Activated T-cell treated with anti-CD3 and anti-CD28 coated beads for 24 hours (primary cell): ENCODE measurements around the gene ARPC1B.
"Not testable (repeated sequence)": the region's sequence is repeated elsewhere in the genome, so short reads cannot be mapped to it uniquely, and the experiment has no call there.

ENCODE experiments used
- DNase-seq: peaks from one replicate; pipeline ENCODE4 v3.0.0-alpha.2; 2020; ENCODE audit warnings: low read depth

ARPC1B gene

DNA sequence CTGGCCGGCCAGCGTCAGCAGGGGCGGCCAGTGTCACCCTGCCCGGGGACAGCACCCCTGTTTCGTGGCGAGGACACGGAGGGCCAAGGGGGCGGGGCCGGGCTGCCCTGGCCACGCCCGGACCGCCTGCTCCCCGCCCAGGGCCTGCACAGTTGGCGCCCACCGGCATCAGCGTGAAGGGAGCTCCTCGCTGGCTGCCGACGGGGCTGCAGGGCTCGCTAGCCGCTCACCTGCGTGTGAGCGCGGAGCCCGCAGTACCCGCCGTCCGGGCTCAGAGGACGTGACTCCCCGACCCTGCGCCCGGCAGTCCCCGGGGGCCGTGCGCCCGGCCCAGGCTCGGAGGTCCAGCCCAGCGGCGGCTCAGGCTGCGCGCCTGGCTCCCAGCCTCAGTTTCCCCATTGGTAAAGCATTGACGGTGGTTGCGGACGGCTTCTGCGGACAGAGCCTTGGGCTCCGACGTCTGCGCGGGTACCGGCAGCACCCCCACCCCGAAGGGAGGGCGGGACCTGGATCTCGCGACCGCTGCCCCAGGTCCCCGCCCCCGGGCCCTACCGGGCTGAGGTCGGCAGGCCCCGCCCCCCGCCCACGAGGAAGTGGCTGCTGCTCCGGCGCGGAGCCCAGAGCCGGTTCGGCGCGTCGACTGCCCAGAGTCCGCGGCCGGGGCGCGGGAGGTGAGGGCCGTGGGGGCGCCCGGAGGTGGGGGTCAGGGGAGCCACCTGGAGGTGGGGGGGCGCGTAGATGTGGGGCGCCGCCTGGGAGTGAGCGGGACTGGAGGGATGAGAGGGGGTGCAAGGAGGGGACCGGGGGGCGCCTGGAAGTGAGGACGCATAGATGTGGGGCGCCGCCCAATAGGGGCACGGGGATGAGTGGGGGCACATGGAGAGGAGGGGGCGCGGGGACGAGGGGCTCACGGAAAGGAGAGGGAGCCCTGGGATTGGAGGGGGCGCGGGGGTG is at the start of gene ARPC1B:
TSS of gene ARPC1B (plus strand) at position 620 of the 954 bp plus-strand sequence. CDS start 10,985 bp downstream, outside the sequence.
- DNase-seq = peak; percentile 81

DNA sequence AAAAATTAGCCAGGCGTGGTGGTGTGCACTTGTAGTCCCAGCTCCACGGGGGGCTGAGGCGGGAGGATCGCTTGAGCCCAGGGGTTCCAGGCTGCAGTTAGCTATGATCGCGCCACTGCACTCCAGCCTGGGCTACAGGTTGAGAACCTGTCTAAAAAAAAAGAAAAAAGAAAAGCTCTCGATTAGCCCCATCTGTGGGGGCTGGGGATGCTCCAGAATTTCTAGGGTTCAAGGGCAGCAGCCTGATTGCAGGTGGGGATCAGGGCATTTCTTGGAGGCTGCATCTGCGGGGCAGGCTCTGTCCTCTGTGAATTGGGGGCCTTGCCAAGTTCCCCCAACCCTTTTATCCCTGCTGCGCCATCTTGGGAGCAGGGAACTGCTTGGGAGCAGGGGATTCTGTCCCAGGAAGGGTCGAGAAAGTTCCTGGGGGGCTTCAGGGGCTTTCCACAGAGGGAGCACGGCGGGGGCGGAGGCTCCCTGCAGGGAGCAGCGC is 49.5 kb upstream of the ARPC1B start:
- DNase-seq = no peak

DNA sequence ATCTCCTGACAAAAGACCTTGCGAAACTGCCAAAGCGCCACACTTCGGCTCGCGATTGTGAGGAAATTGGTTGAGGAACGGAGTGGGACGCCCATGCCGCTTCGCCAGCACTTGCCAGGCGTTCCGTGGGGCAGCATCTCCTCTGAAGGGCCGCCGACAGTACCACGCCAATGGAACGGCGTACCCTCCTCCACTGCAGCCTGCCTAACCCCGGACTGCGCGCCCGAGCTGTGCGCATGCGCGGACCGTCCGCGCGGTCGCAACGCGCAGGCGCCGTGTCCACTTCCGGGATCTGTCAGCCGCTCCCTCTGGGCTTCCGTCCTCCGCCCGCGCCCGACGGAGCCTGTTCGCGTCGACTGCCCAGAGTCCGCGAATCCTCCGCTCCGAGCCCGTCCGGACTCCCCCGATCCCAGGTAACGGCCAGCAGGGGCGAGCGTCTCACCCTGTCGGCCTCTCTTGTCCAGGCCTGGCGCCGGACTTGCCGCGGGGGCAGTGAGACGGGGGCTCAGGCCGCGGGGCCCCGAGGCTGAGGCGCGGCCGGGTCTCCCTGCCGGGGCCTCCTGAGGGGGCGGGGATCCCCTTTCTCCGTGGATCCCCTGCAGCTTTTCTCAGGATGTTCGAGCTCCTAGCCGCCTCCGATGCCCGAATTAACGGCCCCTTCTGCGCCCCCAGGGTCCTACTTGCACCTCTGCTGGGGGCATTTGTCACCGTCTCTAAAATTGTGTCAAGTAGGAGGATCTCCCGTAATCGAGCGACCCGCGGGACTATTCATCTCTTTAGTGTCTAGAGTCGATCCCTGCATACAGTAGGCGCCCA is 48.7 kb upstream of the ARPC1B start, which contains the start of gene ARPC1A:
TSS of gene ARPC1A (plus strand) at position 307 of the 816 bp plus-strand sequence. CDS start 7,456 bp downstream, outside the sequence.
- peak; percentile 90 for DNase-seq

DNA sequence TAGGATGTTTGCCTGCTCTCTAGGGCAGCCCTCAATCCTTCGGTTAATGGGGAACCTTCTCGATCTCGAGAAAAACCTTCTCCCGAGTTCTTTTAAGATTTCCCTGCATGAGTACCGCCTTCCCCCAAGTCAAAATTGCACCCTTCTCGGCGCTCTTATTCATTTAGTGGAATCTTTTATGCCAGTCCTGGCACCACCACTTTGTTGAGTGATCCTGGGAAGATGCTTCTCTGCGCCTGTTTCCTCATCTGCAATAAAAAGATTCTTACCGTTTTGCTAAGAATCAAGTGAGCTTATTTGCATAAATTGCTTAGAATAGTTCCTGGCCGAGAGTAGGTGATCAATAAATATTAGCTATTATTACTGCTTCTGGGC is 48.1 kb upstream of the ARPC1B start:
- DNase-seq = no peak

DNA sequence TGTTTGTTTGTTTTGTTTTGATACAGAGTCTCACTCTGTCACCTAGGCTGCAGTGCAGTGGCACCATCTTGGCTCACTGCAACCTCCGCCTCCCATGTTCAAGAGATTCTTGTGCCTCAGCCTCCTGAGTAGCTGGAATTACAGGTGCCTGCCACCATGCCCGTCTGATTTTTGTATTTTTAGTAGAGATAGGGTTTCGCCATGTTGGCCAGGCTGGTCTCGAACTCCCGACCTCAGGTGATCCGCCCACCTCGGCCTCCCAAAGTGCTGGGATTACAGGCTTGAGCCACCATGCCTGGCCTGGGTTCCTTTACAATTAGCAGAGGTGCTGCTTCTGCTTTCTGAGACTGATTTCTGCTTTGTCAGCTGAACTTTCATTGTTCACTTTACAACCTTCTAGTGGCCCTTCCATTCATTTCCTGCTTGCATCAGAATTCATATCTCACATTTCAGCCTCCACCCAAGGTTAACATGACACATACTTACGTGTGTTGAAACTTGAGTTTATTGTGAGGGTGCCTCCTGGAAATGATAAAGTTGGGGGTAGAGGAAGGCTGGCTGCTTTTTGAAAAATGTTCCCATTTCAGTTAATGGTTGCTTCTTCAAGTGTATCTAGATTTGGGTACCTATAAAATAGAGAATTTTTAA is 44.1 kb upstream of the ARPC1B start:
- not testable (repeated sequence) for DNase-seq

- DNase-seq = no peak
Measured at GRCh38 chr7:99331002-99331401, 43.5 kb upstream of the ARPC1B start.

DNA sequence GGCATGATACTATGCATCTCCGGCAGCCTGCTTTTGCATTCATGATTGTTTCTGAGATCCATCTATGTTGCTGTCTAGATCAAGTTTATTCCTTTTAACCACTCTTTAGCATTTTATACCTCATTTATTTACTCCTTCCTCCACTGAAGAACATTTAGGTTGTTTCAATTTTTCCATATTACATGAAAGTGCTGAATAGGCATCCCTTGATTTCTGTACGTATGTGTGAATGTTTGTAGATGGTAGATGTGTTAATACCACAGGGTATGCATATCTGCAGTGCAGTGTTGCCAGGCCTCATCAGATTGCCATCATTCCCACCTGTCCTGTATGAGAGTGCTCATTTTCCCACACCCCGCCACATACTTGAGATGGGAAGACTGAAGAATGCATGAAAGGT is 34.9 kb upstream of the ARPC1B start:
- DNase-seq = no peak

DNA sequence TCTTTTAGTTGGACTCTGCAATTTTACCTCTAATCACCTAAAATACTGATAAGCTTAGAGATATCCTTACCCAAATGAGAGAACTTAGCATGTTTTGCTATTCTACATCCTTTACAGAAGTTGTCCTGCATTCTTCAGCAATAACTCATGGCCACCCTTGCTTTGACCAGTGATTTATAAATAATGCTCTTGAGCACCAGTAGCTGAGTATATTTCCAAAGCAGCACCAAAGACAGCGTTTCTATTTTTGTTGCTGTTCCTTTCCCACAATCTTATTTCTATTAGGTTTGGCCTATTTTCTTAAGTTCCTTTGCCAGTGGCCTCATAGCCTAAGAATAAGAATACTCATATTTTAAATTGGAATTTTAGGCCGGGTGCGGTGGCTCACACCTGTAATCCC is 33.9 kb upstream of the ARPC1B start:
- no peak for DNase-seq

GRCh38 chr7:99344061-99344647 is 30.4 kb upstream of the ARPC1B start:
- no peak for DNase-seq

DNA sequence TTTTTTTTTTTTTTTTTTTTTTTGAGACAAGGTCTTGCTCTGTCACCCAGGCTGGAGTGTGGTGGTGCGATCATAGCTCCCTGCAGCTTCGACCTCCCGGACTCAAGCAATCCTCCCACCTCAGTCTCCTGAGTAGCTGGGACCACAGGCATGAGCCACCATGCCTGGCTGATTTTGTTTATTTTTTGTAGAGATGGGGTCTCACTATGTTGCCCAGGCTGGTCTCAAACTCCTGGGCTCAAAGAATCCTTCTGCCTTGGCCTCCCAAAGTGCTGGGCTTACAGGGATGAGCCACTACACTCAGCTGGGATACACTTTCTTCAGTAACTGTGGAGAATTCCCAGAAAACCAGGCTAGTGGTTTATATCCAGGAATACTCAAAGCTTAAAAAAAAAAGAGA is 23.9 kb upstream of the ARPC1B start:
- not testable (repeated sequence) for DNase-seq

- no peak for DNase-seq
Measured at GRCh38 chr7:99352247-99352646, 22.3 kb upstream of the ARPC1B start.

DNA sequence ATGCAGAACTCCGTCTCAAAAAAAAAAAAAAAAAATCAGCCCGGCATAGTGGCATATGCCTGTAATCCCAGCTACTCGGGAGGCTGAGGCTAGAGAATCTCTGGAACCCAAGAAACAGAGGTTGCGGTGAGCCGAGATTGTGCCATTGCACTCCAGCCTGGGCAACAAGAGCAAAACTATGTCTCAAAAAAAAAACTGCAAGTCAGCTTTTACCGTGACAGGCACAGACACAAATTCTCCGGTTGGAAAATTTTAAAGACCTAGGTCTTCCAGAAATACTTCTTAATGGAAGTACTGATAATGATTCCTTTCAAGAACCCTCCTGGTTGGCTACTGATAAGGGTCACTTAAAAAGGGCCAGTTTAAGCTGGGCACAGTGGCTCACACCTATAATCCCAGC is 19.4 kb upstream of the ARPC1B start:
- no peak for DNase-seq

- no peak for DNase-seq
Measured at GRCh38 chr7:99357701-99358490, 16.6 kb upstream of the ARPC1B start.

- DNase-seq = not testable (repeated sequence)
Measured at GRCh38 chr7:99358521-99358920, 16.0 kb upstream of the ARPC1B start.

GRCh38 chr7:99359465-99360154 is 14.9 kb upstream of the ARPC1B start:
- DNase-seq = no peak

GRCh38 chr7:99362801-99363200 is 11.7 kb upstream of the ARPC1B start:
- no peak for DNase-seq

DNA sequence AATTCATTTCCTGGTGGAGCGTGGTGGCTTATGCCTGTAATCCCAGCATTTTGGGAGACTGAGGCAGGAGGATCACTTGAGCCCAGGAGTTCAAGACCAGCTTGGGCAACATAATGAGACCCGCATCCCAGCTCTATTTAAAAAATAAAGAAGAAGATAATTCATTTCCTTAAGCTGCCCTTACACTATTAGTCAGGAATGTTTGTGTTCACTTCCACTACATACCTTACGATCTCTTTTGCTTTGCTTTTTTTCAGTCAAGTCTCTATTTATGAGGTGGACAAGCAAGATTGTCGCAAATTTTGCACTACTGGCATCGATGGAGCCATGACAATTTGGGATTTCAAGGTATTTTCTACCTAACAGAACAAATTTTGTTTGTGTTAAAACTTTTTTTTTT is 11.2 kb upstream of the ARPC1B start:
- DNase-seq = no peak

DNA sequence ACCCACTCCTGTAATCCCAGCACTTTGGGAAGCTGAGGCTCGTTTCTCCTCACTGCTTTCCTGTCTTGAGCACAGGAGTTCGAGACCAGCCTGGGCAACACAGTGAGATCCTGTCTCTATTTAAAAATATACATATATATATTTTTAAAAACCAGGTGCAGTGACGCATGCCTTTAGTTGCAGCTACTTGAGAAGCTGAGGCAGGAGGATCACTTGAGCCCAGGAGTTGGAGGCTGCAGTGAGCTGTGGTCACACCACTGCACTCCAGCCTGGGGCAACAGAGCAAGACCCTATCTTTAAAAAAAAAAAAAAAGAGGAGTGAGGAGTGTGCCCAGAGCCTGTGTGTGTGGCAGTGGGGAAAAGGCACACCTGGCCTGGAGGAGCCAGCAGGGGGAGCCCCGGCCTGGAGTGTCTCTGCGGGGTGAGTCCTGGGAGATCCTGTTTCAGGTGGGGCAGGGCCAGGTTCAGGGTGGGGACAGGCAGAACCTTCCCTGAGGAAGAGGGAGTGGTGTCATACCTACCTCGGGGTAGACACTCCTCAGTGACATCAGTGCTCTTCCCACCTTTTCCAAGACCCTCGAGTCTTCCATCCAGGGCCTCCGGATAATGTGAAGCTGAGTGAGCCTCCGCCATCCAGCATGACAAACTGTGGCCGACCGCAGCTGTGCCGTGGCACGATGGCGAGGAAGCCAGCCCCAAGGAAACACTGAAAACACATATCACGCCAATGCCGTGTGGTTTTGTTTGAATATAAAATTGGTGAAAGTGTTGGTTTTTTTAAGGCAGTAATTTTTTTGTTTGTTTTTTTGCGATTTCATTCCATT is 9.0 kb upstream of the ARPC1B start:
- DNase-seq = peak; percentile 45

GRCh38 chr7:99366646-99367045 is 7.9 kb upstream of the ARPC1B start:
- no peak for DNase-seq
